GM18907 (cell line): Measurements from ENCODE around the gene GKAP1.
A peak's percentile ranks its signal among the peaks of the same experiment; 100 is the strongest.
"Not testable (repeated sequence)": the region's sequence is repeated elsewhere in the genome, so short reads cannot be mapped to it uniquely, and the experiment has no call there.

Source experiments
- ATAC-seq: cut with Tn5 transposase; IDR thresholded peaks from one replicate; pipeline ENCODE4 v1.9.1; 2021; ENCODE audit warnings: mild to moderate bottlenecking, moderate library complexity; ENCODE audit not compliant: unreplicated experiment

The GKAP1 gene

DNA sequence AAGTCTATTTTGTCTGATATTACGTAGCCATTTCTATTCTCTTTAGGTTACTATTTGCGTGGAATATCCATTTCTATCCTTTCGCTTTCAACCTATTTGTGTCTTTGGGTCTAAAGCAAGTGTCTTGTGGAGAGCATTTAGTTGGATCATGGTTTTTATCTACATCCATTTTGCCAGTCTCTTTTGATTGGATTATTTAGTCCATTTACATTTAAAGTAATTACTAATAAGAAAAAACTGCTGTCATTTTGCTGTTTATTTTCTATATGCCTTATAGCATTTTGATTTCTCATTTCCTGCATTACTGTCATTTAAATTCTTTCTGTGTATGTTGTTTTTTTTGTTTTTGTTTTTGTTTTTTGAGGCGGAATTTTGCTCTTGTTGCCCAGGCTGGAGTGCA, 83.8 kb downstream of the GKAP1 start:
- ATAC-seq = no peak

DNA sequence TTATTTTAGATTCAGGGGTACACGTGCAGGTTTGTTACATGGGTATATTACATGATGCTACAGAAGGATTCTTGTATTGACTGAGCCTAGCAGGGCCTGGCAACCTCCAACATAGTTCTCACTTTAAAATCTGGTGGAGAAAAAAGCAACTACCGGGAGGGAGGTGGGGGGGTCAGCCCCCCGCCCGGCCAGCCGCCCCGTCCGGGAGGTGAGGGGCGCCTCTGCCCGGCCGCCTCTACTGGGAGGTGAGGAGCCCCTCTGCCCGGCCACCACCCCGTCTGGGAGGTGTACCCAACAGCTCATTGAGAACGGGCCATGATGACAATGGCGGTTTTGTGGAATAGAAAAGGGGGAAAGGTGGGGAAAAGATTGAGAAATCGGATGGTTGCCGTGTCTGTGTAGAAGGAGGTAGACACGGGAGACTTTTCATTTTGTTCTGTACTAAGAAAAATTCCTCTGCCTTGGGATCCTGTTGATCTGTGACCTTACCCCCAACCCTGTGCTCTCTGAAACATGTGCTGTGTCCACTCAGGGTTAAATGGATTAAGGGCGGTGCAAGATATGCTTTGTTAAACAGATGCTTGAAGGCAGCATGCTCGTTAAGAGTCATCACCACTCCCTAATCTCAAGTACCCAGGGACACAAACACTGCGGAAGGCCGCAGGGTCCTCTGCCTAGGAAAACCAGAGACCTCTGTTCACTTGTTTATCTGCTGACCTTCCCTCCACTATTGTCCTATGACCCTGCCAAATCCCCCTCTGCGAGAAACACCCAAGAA, 88.8 kb downstream of the GKAP1 start:
- ATAC-seq = not testable (repeated sequence)

DNA sequence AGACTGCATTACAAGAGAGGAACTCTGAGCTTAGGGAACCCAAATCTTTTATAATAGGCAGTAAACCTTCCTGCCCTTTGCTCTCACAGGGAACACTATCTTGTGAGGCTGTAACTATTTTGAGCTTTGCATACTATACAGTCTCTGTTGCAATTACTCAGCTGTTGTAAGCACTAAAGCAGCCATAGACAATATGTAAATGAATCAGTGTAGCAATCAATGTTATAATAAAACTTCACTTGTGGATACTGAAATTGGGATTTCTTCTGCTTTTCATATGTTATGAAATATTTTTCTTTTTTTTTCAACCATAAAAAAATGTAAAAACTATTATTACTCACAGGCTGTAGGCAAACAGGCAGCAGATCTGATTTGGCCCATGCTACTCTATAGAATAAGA, 93.1 kb downstream of the GKAP1 start:
- no peak for ATAC-seq

DNA sequence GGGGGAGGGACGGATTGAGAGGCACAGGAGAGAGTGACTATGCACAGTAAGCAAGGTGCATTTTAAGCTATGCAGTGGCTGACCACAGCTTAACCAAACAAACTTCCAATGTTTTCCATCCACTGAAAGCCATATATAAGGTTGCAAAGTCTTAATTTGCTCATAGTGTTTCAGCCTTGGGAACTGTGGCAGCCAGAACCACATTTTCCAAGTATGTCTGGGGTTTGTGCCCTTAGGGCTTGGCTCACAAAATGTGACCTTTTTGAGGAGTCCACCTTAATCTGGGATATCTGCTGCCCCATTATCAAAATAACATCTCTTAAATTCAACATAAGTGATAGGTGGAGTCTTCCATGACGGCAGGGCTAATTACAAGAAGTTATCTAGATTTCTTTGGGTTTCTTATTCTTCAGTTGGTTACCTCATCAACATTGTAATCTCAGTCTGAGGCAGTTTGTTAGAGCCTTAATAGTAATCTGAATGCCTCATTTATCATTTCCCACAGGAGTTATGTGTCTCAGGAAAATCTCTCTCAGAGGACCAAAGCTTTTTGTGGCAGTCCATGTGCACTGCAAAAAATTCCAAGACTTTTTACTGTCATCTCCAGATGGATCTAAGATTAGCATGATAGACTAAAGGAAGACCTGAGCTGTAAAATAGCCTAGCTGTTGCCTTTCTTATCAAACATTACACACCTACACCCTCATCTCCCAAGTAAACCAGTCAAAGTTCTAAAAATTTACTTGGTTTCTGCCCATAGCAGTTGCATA, 94.7 kb downstream of the GKAP1 start:
- no peak for ATAC-seq

DNA sequence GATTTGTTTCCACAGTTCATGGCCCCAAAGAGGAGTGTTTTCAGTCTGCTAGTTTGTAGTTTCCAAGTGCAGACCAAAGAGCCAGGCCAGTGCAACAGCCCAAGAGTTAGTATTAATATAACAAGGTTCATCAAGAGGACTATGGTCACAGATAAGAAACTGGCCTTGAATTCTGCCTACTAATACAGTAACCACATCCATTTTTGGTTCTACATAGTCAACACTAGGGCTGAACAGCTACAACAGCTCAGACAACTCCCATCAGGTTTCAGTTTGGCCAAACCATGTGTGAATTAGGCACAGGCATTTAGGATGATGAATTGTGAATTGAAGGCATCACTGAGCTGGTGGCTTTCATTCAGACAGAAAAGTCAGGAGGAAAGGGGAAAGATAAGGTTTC, 96.1 kb downstream of the GKAP1 start:
- ATAC-seq = no peak

DNA sequence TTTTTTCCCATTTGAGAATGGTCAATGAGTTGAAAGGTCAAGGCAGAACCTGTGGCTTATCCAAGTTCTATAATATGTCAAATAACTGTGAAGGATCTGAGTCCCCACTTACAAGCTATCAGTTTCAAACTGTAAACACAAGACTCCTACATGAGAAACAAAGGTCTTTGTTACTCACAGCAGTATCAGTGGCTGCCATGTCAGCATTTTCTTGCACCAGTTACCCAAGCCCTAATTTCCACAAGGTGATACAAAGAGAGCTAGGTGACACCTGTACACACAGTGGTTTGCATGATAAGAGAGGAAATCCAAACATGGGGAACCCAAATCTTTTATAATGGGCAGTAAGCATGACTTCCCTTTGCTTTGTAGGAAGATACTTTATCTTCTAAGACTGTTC, 101.8 kb downstream of the GKAP1 start:
- ATAC-seq = no peak

DNA sequence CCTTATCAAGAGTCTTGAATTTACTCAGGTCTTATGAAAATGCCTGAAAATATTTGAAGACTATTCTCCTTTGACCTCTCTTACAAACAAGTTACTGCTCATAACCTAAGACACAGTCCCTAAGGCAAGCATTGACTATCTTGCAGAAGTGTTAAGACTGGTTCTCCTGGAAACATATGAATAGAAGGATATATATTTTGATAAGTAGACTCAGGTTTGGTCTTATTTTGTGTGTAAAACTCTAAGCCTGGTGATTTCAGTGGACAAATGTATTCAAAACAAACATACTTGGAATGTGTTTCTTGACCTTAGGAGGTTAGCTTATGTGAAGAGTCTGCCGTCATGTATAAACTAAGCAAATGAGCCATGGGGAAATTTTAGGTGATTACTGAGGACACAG, 102.3 kb downstream of the GKAP1 start:
- no peak for ATAC-seq

DNA sequence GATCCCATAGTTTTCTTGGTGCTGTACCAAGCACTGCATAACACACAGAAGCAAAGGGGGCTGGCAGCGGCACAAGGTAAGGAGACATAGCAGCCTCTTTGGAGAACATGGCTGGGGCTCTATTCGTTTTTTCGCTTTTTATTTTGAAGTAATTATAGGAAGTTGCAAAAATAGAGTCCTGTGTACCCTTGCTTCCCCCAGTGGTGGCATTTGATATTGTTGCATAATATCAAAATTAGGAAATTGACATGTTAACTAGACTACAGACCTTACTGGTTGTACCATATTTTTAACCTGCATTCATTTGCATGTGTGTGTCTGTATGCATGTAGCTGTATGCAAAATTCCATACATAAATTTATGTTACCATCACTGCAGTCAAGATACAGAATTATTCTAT, 103.2 kb downstream of the GKAP1 start:
- no peak for ATAC-seq

DNA sequence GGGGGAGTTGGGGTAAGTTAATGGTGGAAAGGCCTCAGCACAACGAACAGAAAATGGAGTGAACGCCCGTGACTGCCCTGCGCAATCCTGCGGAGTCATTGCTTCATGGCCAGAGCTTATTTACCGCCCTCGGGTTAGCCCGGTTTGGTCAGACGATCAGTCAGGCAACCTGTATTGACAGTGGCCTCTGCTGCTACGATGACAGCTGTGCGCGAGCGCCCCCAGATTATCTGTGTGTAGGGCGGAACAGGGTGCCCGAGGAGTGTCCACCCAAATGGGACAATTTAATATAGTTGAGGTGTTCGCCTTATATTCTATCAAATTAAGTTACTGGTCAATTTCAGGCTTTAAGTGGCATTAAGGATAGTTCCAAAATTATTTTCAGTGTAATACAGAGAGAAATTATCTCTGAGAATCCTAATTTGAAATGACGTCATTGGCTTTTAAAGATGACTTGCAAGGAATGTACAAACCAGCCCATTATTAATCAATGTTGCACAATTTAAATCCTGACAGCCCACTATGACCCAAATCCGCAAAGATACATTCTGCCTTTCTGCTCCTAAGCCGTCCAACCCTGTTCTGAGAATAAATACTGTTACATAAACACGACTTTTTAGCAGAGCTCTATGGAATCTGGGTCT, 108.9 kb downstream of the GKAP1 start:
- peak; percentile 64 for ATAC-seq

DNA sequence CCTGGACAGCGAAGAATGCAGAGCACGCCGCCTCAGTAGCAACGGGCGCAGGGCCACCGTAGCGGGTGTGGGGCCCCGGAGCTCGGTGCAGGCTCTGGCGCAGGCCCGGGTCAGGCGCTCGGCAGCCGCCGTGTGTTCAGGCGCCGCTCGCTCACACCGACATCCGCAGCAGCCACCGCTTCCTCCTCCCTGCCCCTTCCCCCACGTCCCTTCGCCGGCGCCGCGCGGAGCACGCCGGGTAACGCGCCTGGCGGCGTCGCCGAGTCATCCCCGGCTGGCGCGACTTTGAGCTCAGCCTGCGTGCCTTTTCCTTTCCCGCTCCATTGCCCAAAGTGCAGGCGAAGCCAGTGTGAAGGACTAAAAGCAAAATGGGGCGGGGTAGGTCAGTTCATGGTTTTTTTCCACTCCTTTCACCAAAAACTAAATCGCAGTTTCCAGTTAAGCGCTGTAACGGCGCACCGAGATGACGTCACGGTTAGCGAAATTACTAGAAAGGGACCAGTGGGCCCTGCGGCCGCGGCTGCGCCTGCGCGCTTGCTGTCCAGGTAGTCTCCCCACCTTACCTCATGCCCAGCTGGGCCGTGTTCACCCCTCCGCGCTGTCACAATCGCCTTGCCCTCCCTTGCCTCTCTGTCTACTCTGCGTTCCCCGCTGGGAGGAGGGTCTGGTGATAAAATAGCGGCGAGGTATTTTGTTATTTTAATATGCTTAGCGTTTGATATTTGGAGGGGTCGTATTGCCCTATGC, 109.6 kb downstream of the GKAP1 start, which contains the start of gene UBQLN1:
Gene UBQLN1 (minus strand): TSS at position 191 of the 747 bp plus-strand sequence. CDS start 279 bp downstream, outside the sequence.
- ATAC-seq = peak; percentile 84

DNA sequence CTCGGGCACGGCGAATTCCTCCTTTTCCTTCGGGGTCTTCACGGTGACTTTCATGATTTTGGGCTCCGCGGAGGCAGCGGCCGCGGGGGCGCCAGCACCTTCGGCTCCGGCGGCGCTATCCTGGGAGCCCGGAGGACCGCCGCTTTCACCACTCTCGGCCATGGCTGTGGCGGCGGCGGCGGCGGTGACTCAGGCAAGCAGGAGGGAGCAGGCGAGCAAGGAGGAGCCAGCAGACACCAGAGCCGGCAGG, 110.1 kb downstream of the GKAP1 start:
- ATAC-seq = peak; percentile 52

DNA sequence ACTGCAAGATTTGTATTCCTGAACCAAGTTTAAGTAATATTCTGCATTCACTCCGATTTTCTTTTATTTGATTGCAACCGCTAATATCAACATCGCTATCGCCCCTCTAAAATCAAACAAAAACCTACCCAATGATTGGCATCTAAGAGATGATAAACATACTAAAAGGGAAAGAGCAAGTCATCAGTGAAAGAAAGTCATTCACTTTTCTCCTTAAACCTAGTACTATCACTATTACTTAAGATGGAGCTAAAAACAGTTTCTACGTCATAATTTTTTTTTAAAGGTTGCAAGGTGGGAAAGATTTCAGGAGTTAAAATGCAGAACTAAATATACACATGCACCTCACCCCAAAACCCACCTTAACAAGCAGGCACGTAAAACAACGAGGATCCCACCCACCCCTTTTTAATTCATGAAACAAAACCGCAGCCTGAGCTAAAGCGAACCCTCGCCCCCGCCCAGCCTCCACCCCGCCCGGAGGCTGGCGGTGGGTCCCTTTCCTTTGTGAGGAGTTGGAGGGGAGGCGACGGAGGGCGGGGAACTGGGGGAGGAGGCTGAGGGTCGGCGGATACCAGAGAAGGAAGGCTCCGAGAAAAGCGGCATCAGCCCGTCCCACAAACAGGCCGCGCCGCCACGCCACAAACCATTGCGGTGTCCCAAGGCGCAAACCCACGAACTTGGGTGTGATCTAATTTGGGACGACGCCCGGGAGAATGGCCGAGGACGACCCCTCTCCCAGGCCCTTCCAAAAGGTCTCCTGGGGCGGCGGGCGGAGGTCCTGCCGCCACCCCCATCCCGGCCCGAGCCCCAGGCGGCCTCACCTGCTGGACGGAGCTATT, 110.7 kb downstream of the GKAP1 start:
- peak; percentile 26 for ATAC-seq

DNA sequence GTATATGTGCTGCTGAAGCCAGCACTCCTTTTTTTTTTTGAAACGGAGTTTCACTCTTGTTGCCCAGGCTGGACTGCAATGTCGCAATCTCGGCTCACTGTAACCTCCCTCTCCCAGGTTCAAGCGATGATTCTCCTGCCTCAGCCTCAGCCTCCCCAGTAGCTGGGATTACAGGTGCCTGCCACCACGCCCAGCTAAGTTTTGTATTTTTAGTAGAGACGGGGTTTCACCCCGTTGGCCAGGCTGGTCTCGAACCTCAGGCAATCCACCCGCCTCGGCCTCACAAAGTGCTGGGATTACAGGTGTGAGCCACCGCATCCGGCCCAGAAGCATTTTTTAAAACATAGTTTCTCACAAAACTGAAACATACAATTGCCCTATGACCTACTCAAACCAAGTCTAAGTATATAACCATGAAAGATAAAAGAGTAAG, 112.3 kb downstream of the GKAP1 start:
- ATAC-seq = not testable (repeated sequence)

DNA sequence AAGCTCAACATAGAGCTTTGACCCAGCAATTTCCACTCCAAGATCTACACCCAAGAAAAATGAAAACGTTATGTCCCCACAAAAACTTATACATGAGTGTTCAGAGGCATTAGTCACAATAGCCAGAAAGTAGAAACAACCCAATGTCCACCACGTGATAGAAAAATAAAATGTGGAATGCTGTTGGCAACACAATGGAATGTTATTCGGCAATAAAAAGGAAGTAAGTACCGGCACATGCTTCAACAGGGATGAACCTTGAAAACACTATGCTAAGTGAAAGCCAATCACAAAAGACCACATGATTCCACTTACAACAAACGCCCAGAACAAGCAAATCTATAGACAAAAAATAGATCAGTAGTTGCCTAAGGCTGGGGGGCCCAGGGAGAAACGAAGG, 115.8 kb downstream of the GKAP1 start:
- ATAC-seq = no peak

DNA sequence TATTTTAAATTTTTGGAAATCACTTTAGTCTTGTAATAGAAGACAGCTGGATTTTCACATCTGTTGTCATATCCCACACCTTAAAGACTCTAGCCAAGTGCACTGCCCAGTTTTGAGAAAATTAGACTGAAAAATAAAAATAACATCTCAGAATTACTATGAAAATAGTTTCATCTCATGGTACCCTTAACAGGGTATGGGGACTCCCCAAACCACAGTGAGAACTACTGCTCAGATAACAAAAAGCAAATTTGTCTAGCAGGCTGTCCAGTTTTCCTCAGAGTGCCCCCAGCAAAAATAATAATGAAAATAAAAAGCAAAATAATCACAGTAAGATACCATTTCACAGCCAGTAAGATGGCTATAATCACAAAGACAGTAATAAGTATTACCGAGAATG, 116.3 kb downstream of the GKAP1 start:
- ATAC-seq = no peak

DNA sequence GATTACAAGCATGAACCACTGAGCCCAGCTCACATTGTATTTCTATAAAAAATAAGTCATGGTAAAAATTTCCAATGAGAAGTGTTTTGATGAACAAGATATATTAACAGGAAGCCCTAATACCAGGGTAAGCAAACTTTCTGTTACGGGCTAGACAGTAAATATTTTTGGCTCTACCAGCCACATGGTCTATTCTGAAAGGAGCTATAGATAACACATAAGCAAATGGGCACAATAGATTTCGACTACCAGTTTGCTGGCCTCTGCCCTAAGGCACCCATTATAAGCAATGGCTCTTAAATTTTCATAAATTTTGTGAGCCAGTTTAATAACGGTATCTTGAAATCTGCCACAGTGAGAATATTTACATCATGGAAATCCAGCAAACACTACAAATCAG, 118.0 kb downstream of the GKAP1 start:
- ATAC-seq = peak; percentile 46

DNA sequence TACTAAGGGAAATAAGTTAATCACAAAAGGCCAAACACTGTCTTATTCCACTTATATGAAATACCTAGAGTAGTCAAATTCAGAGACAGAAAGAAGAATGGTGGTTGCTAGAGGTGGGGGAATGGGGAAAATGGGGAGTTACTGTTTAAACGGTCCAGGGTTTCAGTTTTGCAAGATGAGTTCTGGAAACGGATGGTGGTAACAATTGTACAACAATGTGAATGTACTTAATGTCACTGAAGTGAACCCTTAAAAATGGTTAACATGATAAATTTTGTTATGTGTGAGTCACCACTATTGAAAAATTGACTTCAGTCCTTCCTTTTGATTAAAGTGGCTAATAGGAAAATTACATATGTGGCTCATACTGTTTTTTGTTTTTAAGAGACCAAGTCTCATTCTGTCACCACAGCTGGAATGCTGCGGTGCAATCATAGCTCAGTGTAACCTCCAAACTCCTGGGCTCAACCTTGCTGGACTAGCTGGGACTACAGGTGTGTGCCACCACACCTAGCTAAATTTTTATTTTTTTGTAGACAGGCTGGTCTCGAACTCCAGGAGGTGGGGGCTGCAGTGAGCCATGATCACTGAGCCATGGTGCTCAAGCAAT, 118.5 kb downstream of the GKAP1 start:
- peak; percentile 60 for ATAC-seq

DNA sequence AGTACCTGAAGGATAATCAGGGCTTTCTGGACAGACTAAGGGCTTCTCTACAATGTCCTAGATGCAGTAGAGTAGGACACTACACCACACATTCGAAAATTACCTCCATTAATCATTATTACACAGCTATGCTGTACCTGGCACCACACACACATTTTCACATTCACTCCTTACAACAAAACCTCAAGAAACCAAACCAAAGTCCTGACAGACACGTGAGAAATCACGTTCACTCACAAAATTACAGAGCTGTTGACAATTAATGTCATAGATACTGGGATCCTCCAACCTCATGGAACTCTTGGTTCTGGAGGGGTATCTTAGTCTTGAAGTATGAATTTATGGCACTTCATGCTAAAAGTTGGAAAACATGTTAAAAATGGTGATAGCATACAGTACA, 126.1 kb downstream of the GKAP1 start:
- ATAC-seq = no peak
